Measurements from ENCODE around the gene NCR3LG1.

Gene NCR3LG1

GRCh38 chr11:17392872-17393271 is 41.3 kb downstream of the NCR3LG1 start:
- DNase-seq = no peak

GRCh38 chr11:17393472-17393871 is 41.9 kb downstream of the NCR3LG1 start:
- no peak for DNase-seq

- DNase-seq = no peak
Measured at GRCh38 chr11:17394743-17395390, 43.3 kb downstream of the NCR3LG1 start.

GRCh38 chr11:17395554-17395961 is 44.0 kb downstream of the NCR3LG1 start:
- DNase-seq = no peak

GRCh38 chr11:17395978-17396377 is 44.4 kb downstream of the NCR3LG1 start:
- no peak for DNase-seq

- DNase-seq = no peak
Measured at GRCh38 chr11:17396598-17397310, 45.2 kb downstream of the NCR3LG1 start.

- no peak for DNase-seq
Measured at GRCh38 chr11:17397311-17398002, 45.9 kb downstream of the NCR3LG1 start.

GRCh38 chr11:17399236-17399635 is 47.6 kb downstream of the NCR3LG1 start:
- no peak for DNase-seq

- no peak for DNase-seq
Measured at GRCh38 chr11:17400048-17400775, 48.6 kb downstream of the NCR3LG1 start.

GRCh38 chr11:17401316-17401715 is 49.7 kb downstream of the NCR3LG1 start:
- no peak for DNase-seq

GRCh38 chr11:17401841-17402240 is 50.2 kb downstream of the NCR3LG1 start:
- no peak for DNase-seq

GRCh38 chr11:17402486-17402885 is 50.9 kb downstream of the NCR3LG1 start:
- no peak for DNase-seq

GRCh38 chr11:17403980-17404759 is 52.6 kb downstream of the NCR3LG1 start:
- DNase-seq = no peak

- DNase-seq = peak in 46 of 51 donors; percentile 6 to 91 (median 59)
Measured at GRCh38 chr11:17405232-17406005, 53.8 kb downstream of the NCR3LG1 start.

- DNase-seq = no peak
Measured at GRCh38 chr11:17406082-17406817, 54.6 kb downstream of the NCR3LG1 start.

- DNase-seq = no peak
Measured at GRCh38 chr11:17406818-17407149, 55.2 kb downstream of the NCR3LG1 start.

GRCh38 chr11:17407575-17407974 is 56.0 kb downstream of the NCR3LG1 start:
- DNase-seq = no peak

GRCh38 chr11:17408026-17408425 is 56.4 kb downstream of the NCR3LG1 start:
- no peak for DNase-seq

- DNase-seq = no peak
Measured at GRCh38 chr11:17408641-17409040, 57.0 kb downstream of the NCR3LG1 start.

All from hypothalamus (tissue), 51 donors.